DMS114 treated with DMSO at 0.1 percent for 48 hours (cell line): ENCODE results near the gene NCK2.

Experiments used
- DNase-seq: peaks from one replicate; lab custom pipeline; 2025; ENCODE audit not compliant: unreplicated experiment; lab: John Stamatoyannopoulos, UW

Gene NCK2

DNA sequence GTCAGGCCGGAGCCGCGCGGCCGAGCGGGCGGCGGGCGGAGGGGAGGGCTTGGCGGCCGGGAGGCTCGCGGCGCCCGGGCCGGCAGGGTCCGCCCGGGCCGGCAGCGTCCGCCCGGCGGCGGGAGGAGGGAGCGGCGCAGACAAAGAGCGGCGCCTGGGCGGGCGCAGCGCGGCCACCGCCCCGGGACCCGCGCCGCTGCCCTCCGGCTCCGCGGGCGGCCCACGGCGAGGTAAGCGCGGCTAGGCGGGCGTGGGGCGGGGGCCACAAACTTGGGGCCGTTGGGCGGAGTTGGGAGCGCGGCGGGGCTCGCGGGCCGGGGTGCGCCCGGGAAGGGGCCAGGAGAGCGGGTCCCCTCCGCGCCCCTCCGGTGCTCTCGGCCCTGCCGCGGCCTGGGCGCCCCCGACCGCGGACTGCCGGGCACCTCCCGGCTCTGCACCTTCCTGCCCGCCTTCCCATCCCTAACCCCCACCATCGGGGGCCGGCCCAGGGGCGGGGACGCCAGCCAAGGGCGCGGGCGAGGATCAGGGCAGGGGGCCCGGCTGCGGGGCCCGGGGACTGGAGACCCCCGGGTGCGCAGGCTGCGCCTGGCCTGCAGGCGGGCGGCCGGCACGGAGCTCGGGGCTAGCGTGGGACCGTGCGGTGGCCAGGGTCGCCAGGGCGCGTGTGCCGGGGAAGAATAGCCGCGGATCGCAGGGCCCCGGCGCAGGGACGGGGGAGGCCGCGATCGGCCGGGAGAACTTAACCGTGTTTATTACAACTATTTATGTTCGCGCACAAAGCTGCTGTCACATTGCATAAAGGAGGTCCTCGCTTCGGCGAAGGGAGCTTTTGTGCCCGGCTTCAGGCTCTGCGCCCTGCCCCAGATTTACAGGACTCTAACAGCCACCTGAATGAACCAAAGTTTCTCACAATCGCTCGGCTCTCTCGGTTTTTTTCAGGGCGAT lies at the start of gene NCK2:
NCK2 (plus strand) TSS at position 4 of the 945 bp plus-strand sequence. CDS start 110,152 bp downstream, outside the sequence.
- no peak for DNase-seq

DNA sequence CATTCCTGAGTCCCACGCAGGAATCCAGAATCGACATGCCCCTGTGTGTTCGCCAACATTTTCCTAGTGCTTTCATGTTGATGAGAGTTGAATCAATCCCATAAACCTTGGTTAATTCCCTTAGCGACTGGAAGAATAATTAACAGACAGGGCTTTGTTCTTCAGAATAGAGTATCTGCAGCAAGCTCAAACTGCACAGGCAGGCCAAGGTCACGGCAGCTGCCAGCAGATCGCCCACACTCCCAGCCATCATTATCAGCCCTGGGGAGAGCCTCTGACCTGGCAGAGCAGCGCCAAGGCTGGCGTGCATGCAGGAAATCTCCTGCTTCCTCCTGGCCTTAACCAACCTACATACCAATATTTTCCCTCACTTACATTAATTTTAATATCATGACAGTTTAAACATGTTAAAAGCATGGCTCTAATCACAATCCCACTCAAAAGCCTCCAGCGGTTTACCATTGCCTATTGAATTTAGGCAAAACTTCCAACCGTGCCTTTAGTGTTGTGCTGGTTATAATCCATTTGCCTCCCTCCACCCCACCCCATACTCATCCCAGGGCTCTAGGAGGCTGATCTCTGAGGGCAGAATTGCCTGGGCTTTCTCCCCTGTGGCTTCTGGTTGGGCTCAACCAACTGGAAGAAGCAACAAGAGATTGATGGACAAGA lies 46.8 kb upstream of the NCK2 start:
- no peak for DNase-seq

DNA sequence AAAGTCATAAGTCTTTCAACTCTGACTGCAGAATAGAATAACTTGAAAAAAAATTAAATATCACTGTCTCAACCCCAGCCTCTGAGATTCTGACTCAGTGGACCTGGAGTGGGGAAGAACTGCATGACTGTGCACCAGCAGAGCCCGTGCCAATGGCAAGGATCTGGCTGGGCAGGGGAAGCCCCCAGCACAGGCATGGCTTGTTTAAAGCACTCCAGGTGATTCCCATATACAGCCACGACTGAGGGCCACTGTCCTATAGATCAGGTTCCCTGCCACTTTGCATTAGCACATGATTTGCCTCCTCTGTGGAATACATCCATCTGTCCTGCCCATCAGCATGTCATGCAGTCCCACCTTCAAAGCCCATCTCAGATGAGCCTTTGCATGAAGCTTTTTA lies 45.9 kb upstream of the NCK2 start:
- no peak for DNase-seq

GRCh38 chr2:105701042-105701441 lies 43.7 kb upstream of the NCK2 start:
- DNase-seq = no peak

DNA sequence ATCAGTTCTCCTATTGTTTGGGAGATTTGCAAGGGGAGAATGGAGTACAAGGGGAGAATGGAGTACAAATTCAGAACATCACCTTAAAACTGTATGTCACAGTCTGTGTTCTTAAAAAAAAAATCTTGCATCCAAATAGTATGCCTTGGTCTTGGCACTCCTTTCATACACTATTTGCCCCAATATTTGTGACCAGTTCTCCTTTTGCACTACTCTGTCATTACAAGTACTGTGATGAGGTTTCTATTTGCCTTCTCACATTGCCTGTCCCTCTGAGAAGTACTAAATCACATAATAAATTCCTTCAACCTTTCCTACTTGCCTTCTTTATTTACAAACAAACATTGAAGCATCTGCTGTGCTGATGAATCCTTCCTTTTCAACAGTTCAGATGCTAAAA lies 36.0 kb upstream of the NCK2 start:
- no peak for DNase-seq

- DNase-seq = no peak
Observed at GRCh38 chr2:105711394-105711793, 33.3 kb upstream of the NCK2 start.

- DNase-seq = no peak
Observed at GRCh38 chr2:105712166-105712915, 32.4 kb upstream of the NCK2 start.

DNA sequence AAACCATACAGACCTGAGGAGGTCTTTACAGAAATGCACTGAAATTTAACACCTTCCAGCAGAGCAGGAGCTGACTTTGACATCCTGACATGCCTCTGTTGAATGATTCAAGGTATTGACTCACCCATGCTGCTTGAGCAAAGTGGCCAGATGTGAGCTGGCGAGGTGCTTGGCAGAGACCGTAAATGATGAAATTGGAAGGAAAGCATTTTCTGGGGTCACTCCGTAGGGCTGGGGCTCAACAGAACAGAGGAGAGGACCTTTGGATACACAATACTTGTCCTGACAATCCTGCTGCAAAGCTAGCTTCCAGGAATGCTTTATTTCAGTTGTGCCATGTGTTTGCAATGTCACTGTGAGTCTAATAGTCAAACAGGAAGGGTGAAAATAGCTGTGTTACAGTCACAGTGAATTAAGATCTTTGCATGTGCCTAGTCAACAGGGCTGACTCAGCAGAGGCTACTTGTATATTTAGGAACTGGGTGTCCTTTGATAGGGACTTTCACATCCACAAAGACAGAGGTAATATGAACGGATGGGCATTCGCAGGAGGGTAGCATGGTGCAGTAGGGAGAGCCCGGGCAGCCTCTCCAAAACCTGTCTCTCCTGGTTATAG lies 31.6 kb upstream of the NCK2 start:
- DNase-seq = no peak

GRCh38 chr2:105714141-105714540 lies 30.6 kb upstream of the NCK2 start:
- DNase-seq = no peak

DNA sequence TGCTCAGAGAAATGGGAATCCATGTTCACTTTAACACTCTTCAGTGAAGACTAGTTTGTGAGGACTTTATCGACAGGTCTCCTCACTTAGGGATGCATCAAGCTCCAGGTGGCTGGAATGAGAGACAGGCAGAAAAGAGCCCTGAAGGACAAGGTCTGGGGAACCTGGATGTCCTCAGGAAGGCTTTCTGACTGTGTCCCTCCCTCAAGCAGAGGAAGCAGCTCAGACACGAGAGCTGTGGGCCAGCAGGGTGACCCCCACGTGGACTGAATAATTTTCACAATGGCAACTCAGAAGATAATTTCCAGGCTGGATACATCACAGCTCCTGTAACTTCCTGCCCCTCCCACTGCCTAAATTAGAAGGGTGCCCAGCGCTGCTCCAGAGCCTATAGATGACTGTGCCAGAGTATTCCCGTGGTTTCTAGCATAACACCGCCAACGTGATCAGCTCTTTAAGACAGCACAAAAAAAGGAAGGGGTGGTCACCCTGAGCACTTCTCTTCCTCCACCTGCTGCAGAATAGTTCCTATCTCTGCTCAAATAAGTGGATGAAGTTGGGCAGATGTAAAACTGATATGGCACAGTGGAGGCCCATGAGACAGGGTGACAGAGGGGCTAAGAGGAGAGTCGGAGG lies 25.7 kb upstream of the NCK2 start:
- DNase-seq = no peak

- no peak for DNase-seq
Observed at GRCh38 chr2:105721991-105722511, 22.7 kb upstream of the NCK2 start.

DNA sequence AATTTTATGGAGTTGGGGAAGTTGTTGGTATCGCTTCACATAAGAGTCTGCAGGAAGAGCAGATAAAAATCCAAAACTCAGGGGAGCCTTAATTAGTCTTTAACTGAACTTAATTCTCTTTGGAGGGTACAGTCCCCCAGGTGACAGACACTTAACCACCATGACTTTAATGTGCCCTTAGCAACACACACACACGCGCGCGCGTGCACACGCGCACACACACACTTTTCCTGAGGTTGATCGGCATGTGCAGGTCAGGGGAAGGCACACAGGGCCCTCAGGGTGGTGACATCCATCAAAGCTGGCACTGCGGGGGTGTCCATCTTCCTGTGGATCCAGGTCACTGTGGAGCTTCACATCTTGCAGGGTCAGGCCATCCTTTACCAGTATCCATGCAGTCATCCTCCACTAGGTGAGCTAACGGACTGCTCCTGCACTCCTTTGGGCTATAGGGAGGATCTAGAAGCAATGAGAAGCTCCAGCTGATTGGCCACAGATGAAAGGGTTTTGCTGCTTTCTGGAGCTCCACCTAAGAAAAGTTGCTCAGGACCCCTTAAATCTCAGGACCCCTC lies 21.9 kb upstream of the NCK2 start:
- no peak for DNase-seq

- no peak for DNase-seq
Observed at GRCh38 chr2:105723431-105723830, 21.3 kb upstream of the NCK2 start.

DNA sequence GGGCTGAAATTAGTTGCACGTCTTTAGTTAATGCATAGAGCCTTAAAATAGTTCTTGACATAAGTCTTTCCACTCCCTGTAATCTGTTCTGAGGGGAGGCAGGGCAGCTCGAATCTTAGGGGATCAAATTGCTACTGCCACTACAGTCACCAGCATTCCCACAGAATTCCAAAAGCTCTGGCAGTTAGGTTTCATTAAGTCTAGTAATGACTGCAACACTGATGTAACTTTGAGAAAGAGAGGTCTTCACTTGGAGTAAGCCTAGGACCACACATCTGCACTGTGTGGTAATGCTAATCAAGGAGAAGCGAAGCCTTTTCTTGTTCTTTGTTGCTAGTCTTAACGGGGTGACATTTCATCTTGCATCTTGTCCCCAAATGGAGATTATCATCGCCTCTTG lies 19.3 kb upstream of the NCK2 start:
- DNase-seq = no peak

GRCh38 chr2:105730170-105730569 lies 14.5 kb upstream of the NCK2 start:
- DNase-seq = no peak

- DNase-seq = no peak
Observed at GRCh38 chr2:105731511-105731910, 13.2 kb upstream of the NCK2 start.

DNA sequence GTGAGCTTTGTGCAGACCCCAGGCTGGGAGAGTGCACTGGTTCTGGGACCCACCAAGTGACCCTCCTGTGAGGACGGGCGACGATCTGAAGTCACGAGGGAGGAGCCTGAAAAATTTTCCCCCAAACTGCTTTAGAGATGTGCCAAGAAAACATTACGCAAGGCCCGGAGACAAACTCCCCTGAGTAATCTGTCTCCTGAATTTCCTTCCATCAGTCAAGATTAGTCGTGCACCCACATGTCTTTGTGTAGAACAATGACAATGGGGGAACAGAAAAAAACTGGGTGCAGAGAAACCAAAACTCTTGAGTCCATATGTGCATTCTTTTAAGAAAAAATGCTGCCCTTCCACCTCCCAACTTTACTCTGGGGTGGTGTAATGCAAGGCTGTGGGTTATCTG lies 12.6 kb upstream of the NCK2 start:
- no peak for DNase-seq

GRCh38 chr2:105732955-105733607 lies 11.6 kb upstream of the NCK2 start:
- DNase-seq = no peak

- no peak for DNase-seq
Observed at GRCh38 chr2:105733875-105734274, 10.8 kb upstream of the NCK2 start.
